ENCODE results near the gene FAR1.

GRCh38 chr11:13644997-13645687, 23.3 kb upstream of the FAR1 start:
- TF ChIP-seq CTCF (IDR thresholded peaks at IDR 0.05; ENCODE audit: insufficient read depth, low read length, poor library complexity, severe bottlenecking) = no peak
- TF ChIP-seq EZH2phosphoT487 (conservative IDR thresholded peaks at IDR 0.05; ENCODE audit: low read length) = no peak
